Subcutaneous adipose tissue (tissue), 4 donors: ENCODE data around the gene LIM2. TPM values are rescaled to one million over a fixed set of nuclear protein-coding genes. Genes with fewer than 3 reads are reported as not detected.

ENCODE experiments used
- CTCF ChIP-seq: fragments of 450-650 bp; IDR thresholded peaks from one replicate; pipeline ENCODE4 v1.5.1; 2016; ENCODE audit warnings: low read depth, mild to moderate bottlenecking, control low read depth, antibody characterized with exemption, moderate library complexity
- total RNA-seq, 4 donors: library from RNA; depleted of rRNA; stranded (reverse); fragments of >200 nt; gene quantifications; one replicate each; pipeline ENCODE4 v1.1.0, GENCODE V29; 2016

LIM2 gene
- total RNA-seq, 4 donors from 2014 or later, result not detected

GRCh38 chr19:51347209-51347928, 40.4 kb downstream of the LIM2 start:
- no peak for TF ChIP-seq CTCF

DNA sequence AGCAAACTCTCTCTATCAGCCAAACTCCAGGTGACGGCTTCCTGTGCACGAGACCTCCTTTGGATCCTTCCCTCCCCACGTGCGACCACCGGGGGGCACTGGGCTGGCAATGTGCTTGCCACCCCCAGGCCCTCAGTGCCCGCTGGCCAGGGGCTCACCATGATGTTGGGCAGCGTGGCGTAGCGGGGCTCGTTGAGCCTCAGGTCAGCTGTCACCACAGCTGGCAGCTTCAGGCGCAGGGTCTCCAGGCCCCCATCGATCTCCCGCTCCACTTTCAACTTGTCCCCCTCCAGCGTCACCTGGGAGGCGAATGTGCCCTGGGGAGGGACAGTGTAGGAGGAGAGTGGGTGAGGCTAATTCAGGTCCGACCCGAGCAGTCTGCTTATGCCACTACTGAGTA, 41.0 kb downstream of the LIM2 start:
- TF ChIP-seq CTCF, result no peak

- TF ChIP-seq CTCF, result no peak
These were observed 42.6 kb downstream of the LIM2 start for GRCh38 chr19:51345076-51345620.

DNA sequence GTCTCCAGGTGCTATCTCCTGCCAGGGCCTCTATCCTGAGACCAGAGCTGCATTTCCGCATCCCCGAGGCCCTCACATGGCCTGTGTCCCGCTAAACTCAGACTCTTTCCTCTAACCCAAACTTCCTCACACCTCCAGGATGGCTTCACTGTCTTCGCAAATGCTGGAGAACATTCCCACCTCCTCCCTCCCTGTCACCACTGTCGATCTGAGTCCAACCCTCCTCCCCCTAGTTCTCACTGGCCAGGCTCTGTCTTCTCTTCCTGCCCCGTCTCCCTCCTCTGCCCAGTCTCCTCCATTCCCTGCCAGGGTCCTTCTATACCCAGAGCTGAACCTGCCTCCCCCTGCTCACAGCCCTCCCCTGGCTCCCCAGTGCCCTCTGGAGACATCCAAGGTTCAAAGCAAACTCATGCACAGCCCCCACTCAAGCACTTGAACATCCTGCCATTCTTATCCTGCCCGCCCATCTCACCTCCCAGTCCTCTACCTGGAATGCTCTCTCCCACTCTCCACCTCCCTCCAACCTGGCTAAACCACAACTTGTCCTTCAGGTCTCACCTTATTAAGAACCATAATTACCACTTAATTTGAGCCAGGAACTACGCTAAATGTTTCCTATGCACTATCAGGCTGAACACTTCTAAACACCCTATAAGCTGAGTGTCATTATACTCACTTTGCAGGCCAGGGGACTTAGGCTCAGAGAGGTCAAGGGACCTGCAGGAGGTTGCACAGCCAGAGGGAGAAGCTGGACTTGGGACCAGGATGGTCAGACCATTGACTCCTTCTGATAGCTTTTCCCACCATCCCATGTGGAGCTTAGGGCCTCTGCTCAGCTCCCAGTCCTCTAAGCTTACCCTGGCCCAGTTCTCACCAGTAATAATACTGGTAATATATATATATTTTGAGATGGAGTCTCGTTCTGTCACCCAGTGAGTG, 44.9 kb downstream of the LIM2 start:
- TF ChIP-seq CTCF, result no peak

DNA sequence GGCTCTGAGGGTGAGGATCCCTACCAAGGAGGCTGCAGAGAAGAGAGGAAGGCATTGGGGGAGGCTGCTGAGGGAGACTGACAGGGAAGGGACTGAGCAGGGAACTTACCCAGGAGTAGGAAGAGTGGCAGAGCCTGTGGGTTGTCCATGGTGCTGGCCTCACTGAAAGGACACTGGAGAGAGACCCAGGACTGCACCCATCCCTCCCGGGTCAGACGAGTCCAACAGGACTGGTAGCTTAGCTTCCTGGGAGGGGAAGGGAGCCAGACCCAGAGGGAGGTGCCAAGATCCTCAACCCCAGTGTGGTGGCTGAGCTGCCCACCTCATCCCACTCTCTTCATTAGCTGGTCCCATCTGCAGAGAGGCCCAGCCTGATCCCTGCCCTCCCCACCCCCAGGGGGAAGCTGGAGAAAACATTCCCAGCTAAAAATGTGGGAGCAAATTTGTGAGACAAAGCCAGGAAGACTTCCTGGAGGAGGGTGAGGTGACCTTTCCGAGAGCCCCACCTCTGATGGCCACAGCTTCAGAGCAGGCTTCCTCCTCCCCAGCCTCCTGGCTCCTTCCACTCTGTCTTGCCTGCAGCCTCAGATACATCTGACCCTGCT, 45.7 kb downstream of the LIM2 start, which contains the start of gene VSIG10L:
Gene VSIG10L, minus strand, starts transcription at position 164 of the 605 bp plus-strand sequence. Its CDS starts 15 bp downstream, at position 149.
- no peak for TF ChIP-seq CTCF

- no peak for TF ChIP-seq CTCF
These were observed 46.7 kb downstream of the LIM2 start for GRCh38 chr19:51341066-51341465.
